Measurements from ENCODE around the gene PRSS58.

The PRSS58 gene

GRCh38 chr7:142257958-142258357, at the start of gene PRSS58:
Gene PRSS58 (minus strand): TSS chr7:142258058. CDS start chr7:142257707, 351 bp downstream.
- no peak for DNase-seq

GRCh38 chr7:142307246-142307900, 49.5 kb upstream of the PRSS58 start:
- DNase-seq, result peak; percentile 69

GRCh38 chr7:142303650-142304049, 45.8 kb upstream of the PRSS58 start:
- DNase-seq, result no peak

GRCh38 chr7:142301923-142302550, 44.2 kb upstream of the PRSS58 start:
- no peak for DNase-seq

GRCh38 chr7:142301299-142301698, 43.4 kb upstream of the PRSS58 start:
- DNase-seq, result no peak

GRCh38 chr7:142300689-142301088, 42.8 kb upstream of the PRSS58 start:
- peak; percentile 71 for DNase-seq

GRCh38 chr7:142299237-142299781, 41.5 kb upstream of the PRSS58 start:
- no peak for DNase-seq

GRCh38 chr7:142298627-142299026, 40.8 kb upstream of the PRSS58 start:
- DNase-seq, result no peak

- DNase-seq, result peak; percentile 65
Measured at GRCh38 chr7:142298009-142298408, 40.2 kb upstream of the PRSS58 start.

GRCh38 chr7:142280263-142280662, 22.4 kb upstream of the PRSS58 start:
- DNase-seq, result no peak

GRCh38 chr7:142279601-142280000, 21.7 kb upstream of the PRSS58 start:
- DNase-seq, result no peak

- DNase-seq, result no peak
Measured at GRCh38 chr7:142275028-142275427, 17.2 kb upstream of the PRSS58 start.

- DNase-seq, result no peak
Measured at GRCh38 chr7:142272841-142273240, 15.0 kb upstream of the PRSS58 start.

- DNase-seq, result no peak
Measured at GRCh38 chr7:142263598-142264380, 5.9 kb upstream of the PRSS58 start.

- no peak for DNase-seq
Measured at GRCh38 chr7:142250705-142251104, 7.2 kb downstream of the PRSS58 start.

GRCh38 chr7:142249918-142250317, 7.9 kb downstream of the PRSS58 start:
- no peak for DNase-seq

GRCh38 chr7:142248166-142249160, 9.4 kb downstream of the PRSS58 start:
- DNase-seq, result peak; percentile 61

- DNase-seq, result no peak
Measured at GRCh38 chr7:142243823-142244222, 14.0 kb downstream of the PRSS58 start.

GRCh38 chr7:142240546-142240945, 17.3 kb downstream of the PRSS58 start:
- DNase-seq, result no peak

GRCh38 chr7:142231716-142232115, 26.1 kb downstream of the PRSS58 start:
- DNase-seq, result peak; percentile 80

- DNase-seq, result no peak
Measured at GRCh38 chr7:142228537-142229104, 29.2 kb downstream of the PRSS58 start.
